Amniotic epithelial cell (primary cell): ENCODE measurements around the gene NEDD4L.
A peak's percentile ranks its signal among the peaks of the same experiment; 100 is the strongest.

Source experiments
- DNase-seq: peaks from one replicate; pipeline ENCODE4 v3.0.0-alpha.2; 2010; ENCODE audit warnings: low read depth

The NEDD4L gene

DNA sequence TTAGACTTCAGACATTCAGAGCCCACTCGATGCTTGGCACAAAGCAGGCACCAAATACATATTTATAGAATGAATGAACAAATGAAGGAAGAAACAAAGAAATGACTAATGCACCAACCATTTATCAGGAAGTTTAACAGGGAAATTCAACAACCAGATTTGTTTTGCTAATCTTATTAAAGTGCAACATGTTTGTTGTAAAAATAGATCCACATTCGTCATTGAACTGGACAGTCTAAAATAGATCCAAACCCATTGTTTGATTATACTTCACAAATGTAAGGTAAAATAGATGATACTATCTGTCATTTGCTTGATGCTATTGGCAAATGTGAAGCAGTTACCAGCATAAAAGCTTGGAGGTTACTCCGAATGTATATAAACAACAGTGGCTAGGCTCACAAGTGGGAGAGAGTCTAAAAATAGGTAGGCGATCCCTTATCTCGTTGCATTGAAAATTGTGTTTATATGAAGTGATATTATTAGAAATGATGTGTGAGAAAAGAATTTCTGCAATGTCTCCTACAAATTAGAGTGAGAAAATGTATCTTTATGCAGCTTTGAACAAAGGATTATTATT, 246.2 kb downstream of the NEDD4L start:
- peak; percentile 41 for DNase-seq

DNA sequence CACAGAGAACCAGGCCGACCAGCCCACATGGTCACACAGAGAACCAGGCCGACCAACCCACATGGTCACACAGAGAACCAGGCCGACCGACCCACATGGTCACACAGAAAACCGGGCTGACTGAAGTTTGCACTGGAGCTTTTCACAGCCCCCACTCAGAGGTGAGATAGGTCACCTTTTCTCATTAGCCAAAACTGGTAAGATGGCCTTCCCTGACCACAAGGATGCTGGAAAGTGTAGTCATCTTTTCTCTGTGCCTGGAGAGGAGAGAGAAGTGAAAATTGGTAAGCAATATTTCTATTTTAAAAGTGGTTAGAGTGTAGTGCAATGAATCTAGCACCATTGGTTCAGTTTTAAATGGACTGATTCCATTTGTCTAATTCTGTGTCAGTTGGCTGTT, 247.1 kb downstream of the NEDD4L start:
- DNase-seq, result no peak

DNA sequence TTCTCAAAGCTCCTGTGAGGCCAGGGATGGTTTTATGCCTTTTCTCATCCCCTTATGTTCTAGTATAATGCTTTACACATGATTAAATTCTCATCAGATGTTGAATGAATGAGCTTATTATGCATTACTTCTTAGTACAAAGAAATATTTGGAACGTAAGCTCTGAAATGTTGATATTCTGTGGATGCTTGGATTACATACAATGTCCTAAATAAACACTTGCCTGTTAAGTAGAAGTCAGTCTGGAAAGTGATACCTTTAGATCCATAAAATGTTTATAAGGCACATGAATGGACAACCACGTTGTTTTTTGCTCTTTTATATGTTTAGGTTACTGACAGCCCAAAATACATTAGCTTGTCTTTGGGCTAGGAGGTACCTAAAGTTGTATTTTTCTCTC, 248.6 kb downstream of the NEDD4L start:
- DNase-seq, result no peak

DNA sequence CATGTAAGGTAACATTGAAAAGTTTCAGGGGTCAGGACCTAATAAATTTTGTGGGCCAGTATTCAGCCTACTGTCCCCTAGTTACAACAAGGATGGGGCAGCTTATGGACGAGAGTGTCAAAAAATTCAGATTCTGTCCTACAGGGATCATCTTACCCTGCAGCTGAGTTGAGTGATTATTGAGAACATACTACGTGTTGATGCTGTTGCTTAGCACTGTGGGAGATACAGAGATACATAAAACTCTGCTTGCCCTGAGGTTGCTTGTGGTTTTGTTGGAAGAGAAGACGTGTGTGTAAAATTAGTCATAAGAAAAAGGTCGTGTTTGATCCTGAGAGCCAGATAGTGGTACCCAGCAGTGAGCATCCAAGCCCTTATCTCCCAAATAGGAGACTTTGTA, 253.2 kb downstream of the NEDD4L start:
- peak; percentile 85 for DNase-seq

DNA sequence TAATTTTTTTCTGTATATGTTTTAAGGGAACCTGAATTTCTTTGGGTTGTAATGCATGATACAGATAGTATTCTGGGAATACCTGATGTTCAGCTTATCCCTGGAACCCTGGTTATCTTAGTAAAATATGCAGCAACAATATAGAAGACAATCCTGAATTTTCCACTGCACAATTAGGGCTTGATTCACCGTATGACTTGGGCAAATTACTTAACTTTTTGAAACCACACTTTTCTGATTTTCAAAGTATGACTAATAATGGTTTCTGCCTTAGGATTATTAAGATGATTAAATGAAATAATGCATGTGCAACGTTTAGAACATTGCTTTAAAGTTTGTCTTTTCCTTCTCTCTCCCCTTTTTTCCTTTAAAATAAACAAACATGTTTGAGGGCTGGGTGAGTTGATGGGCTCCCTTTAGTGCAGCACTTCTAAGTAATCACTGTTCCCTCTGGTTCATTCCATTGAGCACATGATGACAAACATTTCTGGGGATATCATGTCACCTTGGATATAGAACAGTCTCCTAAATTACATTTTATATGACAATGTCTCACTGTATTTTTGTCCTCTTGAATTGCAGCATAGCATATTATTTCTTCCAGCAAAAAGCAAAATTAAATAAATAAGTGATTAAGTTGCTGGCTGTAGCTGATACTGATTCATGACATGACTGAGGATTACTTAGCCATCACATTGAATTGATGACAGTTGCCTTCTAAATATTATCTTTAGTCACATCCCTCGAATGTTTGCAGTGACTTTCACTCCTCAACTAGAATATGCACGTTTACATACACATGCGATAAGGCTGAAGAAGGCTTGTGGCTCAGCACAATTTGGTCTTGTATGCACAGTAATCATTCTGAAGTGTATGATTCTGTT, 254.5 kb downstream of the NEDD4L start:
- peak; percentile 60 for DNase-seq

DNA sequence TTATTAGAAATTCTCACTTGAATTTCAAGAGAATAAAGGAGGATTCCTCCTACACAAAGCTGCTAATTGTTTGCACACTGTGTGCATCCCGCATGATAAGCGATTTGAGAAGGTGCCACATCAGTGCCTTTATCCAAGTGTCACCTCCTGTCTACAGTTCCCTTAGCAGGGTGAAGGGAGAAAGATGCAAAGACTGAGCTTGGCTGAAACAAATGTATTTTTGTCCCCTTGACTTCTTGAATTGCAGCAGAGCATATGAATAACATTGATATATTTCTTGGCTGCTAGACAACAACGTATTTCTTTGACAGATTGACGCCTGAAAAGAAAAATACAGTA, 255.1 kb downstream of the NEDD4L start:
- DNase-seq, result no peak

DNA sequence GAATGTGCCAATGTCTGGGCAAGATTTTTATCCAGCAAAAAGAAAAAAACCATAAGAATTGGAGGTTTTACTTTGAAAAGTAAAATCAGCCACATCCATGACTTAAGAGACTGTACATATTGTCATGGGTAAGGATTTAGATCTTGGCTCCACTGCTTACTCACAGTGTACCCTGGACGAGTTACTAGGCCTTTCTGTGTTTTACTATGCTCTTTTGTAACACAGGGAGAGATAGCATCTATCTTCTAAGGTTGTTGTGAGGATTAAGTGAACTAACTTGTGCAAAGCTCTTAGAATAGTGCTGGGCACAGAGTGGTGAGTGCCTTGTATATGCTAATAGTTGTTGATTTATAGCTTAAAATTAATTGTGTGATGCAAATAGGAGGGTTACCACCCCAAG, 255.9 kb downstream of the NEDD4L start:
- DNase-seq, result peak; percentile 70

DNA sequence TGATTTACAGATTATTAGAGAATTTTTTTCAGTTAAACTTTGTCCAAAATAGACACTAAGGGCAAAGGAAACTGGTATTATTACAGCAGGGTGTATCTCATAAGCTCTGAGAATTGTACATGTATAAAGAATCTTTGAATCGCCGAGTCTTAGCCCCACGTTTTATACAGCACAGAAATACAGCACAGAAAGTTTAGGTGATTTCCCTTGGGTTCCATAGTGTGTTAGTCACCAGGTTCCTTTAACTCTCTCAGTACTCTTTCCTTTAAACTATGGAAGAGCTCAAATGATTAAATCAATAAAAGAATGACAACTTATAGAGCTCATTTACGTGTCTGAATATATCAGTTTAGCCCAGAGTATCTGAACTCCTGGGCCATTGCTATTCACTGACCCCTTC, 256.8 kb downstream of the NEDD4L start:
- no peak for DNase-seq

DNA sequence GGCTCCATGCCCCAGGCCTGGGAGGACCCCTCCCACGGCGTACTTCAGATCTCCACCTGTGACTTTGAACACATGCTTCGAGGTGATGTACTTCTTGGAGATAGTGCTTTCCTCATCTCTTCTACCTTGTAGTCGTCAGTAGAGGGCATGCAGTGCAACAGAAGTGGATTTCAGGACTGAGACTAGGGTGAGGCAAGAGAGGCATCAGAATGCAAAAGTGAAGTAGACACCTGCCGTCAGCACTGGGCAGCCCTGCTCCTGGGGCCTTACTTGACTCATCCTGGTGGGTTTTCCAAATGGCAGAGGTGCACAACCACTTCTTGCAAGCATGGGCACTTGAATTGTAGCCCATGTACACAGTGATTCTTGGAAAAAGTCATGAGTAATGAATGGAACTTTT, 258.8 kb downstream of the NEDD4L start:
- no peak for DNase-seq

DNA sequence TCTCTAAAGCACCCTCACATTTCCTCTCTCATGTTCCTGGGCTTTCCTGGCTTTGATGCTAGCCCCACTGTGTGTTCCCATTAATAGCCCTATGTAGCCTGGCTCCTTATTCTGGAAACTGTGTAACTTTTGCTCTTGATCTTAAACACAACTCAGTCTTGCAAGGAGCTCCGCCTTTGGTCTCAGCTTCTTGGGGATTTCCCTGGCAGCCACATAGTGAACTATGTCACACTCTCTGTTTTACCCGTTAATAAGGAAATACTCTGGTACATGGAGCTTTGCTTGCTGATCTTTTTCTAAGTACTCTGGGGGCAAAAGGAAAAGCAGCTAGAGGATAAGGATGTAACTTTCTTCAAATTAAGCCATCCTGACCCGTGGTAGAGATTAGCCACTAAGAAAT, 259.3 kb downstream of the NEDD4L start:
- DNase-seq, result no peak

DNA sequence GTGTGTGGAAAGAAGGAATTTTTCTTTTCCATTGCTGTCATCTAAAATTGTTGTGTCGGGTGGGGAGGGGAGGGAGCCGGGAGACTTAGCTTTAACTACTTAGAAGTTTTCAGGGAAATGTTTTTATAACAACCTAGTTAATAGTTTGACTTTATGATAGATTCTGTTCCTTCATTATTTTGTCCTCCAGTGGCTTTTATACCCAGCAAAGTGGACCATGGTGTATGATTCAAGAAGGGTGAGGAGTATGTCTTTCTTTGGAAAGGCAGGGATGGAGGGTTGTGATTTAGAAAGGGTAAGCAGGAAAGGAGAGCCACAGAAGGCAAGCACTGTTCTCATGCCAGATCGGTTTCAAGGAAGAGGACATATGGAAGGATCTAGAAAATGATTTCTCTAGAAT, 261.8 kb downstream of the NEDD4L start:
- no peak for DNase-seq

DNA sequence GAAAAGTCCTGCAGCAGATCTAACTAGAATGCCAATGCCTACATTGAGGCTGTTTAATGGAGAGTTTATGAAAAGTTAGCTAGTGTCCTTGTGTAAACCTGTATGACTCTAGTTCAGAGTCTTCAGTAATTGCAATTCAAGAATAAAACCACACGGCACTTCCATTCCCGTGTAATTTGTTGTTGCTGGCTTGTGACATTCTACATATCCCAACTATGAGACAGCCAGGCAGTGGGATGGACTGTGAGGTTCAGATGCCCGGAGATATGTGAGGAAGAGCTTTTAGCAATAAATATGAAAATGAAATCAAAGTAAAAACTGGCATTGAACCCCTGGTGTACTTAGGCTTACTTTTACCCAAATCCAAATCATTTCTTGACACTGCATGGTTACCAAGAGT, 263.4 kb downstream of the NEDD4L start:
- no peak for DNase-seq

DNA sequence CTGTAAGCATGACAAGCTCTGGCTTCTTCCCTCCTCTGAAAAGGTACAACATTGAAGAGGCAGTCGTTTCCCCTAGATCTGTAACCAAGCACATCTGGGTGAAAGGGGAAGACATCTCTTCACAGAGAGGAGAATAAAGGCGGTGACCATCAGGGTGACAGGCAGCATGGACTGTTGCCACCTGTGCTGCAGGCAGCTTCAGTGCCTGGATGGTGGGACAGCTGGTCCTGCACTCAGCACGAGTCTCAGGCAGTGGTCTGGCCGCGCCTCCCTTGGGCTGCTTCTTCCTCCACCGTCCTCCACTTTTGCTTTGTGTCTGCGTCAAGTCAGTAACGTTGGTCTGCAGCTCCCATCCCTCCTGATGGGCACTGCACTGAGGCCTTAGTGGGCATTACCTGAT, 264.4 kb downstream of the NEDD4L start:
- no peak for DNase-seq

DNA sequence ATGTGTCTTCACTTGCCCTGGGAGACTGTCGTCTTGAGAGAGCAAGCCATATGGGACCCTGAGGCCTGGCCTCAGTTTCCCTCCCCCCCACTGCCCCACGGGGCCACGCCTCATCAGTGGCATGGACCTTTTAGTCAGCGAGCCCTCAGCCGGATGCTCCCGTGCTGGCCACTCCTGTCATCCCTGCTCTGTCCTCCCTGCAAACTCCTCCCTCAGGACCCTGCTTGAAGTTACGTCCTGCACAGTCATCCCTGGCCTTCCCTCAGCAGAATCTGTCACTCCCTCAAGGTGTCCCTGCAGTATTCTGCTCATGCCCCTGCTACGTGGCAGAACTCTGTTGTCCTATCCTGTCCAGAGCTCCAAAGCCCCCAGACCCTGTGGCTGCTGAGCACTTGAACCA, 265.1 kb downstream of the NEDD4L start:
- no peak for DNase-seq

DNA sequence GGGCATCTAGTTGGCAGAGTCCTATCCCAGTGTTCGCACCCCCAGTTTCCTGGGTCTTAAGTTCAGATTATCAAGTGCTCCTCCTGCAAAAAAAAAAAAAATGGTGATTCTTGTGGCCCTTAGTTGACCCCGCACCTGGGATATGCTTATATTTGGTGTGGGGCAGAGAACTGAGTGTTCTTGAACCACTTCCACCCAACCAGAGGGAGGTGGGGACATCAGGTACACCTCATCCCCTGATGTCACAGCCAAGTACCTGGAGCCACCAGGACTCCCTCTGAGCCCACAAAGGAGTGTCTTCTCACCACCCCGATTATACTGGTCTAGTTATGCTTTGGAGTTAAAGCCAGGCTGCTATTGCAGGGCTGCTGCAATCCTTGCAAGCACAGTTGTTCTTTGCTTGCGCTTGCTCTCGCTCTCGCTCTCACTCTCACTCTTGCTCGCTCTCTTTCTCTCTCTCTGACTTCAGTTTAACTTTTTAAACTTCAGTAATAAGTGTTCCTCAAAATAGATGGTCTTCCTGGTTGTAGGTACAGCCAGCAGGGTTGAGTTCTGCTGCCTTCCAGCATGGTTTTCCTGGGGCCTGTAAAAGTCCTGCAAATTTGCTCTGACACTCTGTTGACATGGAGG, 265.7 kb downstream of the NEDD4L start:
- DNase-seq, result no peak

DNA sequence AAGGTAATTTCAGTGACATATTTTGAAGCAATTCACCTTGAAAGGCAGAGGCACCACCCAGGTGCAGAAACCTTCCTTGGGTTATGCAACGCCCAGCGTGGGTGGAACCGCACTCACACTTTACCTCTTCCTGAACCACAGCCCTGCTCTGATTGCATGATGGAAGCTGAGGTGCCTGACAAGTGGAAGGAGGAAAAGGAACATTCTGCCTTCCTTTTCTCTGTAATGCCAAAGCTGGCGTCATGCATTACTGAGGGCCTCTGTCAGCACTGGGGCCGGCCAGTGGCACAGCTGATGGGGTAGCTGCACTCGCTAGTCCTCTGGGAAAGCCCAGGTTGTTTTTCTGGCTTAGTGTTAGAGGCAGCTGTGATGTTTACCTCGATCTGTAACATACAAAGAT, 266.5 kb downstream of the NEDD4L start:
- peak; percentile 57 for DNase-seq

DNA sequence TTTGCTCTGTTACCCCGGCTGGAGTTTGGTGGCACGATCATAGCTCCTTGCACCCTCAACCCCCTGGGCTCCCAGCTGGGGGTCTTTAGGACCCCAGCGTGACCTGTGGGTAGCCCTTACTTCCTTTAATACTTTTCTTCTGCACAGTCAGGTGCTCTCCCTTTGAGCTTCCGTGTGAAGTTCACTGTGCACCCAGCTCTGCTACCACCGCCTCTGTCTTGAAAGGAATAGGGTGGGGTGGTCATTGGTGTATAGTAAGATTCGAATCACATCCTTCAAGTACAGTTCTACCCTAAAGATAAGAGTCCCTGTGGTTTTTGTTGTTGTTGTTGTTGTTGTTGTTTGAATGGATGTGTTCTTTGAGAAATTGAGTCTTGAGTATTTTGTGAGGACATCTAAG, 267.4 kb downstream of the NEDD4L start:
- DNase-seq, result no peak

DNA sequence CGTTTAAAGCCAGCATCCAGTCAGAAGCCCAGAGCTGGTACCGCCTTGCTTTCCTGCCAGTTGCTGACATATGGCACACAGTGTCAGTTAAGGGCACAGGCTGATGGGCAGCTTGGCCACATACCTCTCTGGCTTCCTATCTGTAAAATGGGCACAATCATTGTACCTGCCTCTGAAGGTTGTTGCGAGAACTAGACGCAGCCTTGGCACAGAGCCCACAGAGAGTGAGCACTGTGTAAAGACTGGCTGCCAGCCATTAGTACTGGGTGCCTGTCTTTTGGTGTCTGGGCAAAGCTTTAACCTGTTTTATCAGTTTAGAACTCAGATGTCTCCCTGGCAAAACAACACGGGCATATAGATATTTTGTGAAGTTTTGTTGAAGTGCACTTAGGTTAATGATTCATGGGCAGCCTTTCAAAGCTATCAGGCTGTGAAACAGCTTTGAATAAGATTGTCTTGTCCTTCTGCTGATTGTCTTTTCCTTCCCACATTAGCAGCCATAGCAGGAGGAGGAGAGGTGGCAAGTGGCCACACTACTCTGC, 269.5 kb downstream of the NEDD4L start:
- no peak for DNase-seq

DNA sequence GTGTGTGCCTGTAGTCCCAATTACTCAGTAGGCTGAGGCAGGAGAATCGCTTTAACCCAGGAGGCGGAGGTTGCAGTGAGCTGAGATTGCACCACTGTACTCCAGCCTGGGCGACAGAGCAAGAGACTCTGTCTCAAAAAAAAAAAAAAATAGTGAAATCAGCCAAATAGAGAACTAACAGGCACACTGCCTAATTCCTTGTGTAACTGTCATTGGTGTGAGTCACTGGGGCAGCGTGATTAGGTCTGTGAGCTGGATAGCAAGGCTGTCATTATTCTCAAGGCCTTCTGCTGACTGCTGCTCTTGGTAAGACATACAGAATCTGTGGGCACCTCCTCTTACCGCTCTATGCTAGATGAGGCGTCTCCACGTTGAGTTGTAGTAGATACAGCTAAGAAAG, 270.3 kb downstream of the NEDD4L start:
- DNase-seq, result peak; percentile 93

DNA sequence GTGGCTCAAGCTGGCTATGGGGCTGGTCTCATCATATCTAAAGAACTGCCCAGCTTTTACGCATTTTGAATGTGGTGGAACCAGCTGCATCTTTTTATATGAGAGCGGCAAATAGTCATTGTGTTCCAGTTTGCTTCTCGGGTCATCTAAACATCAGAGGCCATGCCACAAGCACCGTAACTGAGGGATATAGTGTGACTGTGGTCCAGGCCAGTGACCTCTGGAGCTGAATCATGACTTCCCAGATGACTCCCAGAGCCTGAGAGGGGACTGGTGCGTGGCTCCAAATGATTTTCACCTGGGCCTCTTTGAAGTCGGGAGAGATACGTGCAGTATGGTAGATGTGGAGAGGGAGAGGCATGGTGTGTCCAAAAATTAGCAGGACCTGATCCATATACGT, 271.0 kb downstream of the NEDD4L start:
- no peak for DNase-seq

DNA sequence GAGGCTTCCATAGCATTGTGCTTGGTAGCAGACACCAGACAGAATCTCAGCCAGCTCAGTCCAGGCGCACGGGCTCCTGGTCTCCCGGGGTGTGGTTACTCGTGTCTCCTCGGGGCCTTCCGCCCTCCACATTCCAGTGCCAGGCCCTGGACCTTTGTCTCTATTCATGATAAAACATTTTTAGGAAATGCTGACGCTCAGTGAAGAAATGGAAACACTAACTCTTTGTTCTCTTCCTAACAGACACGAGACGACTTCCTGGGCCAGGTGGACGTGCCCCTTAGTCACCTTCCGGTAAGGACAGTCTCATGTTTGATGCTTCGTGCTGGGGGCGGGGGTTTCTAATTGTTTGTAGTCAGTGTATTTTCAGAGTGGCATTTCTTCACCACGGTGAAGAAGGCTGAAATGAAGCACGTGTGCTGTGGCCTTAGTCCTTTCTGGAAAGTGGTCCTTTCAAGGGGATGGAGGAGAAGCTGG, 271.8 kb downstream of the NEDD4L start:
- no peak for DNase-seq

DNA sequence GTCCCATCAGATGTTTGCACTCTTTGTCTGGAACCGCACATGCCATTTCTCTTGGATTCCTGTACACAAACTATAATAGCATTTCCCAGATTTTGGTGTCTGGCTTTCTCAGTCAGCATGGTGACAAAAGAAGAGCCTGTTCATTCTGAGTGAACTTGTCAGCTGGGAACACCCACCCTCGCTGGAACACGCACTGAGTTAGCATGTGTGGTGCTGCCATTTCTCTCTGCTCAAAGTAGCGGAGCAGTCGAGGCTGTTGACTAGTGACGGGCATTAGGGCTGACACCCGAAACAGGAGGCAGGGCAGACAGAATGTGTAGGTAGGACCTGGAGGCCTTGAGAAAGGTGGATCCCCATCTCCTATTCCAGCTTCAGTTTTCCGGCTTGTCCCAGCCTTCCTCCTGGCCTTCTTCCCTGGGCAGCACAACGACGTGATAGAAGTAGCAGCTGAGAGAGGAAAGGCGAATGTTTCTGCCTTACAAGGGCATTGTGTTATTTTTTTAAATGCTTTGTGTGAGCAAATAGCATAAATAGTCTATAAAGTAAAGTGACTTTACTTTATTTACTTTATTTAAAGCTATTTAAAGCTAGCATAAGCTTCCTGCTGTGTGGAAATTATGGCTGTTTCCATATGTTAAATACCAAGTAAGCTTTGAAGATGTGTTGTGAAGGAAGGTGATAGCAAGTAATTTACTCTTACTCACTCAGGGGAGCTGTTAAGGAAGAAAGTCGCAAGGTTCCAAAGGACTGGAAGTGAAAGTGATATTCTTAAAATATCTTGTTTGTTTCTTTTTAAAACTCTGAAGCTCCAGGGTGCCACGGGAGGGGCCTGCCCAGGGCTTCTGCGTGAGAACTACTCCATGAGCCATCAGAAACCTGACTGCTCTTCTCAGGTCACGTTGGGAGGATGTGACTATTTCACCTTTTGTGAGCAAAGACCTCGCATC, 272.6 kb downstream of the NEDD4L start:
- DNase-seq, result no peak
